Measurements from ENCODE around the gene SFMBT1.
A peak's percentile ranks its signal among the peaks of the same experiment; 100 is the strongest.
"Not testable (repeated sequence)": the region's sequence is repeated elsewhere in the genome, so short reads cannot be mapped to it uniquely, and the experiment has no call there.

The SFMBT1 gene

DNA sequence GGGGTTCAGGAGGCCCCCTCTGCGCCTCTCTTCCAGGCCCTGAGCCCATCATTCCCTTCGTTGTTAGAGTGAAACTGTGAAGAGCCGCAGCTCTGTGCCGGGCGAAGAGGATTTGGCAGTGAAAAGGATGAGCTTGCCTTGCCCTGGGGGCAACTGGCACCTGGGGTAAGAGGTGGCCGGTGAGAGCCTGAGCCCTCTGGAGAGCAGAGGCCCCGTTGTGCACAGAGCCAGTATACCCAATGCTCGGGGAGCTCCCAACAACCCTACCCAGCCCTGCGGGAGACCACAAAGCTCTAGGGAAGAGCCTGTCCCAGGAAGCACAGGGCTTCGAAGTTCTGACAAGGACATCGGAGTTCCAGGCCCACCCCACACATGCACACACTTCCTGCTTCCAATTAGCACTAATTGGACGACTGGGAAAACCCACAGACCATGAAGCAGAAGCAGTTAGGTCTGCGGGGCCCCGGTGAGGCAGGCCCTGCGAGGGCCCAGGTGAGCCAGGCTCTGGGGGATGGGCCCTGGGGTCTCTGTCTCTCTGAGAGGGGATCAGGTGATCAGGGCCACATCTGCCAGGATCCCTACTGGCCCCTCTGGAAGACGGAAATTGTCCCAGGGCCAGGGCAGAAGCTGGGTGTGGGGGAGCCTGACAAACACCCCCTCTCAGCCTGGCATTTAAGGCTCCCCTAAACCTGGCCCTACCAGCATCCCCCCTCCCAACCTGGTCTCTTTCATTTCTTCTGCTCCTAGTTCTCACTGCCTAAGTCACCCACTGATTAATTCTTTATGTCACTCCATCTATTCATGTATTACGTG lies 27.9 kb upstream of the SFMBT1 start:
- DNase-seq (ENCODE audit: low spot score) = no peak
- no peak for FAIRE-seq

DNA sequence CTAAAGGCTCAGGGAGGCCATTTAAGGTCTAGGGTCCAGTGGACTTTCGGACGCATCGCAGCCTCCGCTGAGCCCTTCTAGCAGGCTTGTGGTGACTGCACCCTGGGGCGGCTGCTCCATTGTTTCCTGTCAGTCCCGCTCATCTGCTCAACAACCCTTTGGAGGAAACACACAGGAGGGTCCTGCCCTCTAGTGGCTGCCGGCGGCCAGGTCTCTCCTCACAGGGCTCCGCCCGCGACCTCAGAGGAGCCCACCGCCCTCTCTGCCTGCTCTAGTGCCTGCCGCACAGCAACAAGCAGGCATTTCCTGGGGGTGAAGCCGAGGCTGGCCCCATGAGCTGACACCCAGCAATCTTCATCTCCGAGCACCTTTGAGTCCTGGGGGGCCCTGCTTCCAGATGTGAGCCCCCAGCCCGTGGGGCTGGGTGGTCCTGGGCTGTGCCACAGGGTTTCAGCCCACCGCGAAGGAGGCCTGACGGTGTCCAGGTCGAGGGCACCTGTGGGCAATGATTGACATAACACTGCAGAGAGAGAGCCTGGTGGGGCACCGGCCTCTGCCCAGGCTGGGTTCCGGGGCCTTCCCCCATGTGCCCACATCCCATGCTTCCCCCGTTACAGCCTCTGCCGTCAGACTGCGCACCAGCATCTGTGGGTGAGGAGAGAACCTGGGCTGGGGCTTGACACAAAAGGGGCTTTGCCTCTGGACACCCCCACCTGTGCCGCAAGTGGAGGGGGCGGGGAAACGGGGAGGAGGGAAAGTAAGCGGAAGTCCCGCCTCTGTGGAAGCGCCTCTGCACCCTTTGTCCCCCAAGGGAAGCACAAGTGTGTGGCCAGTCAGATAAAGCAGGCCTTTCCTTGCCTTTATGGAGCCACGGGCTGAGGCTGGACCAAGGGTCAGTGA lies 27.0 kb upstream of the SFMBT1 start:
- DNase-seq (ENCODE audit: low spot score) (peak; percentile 87), FAIRE-seq (peak; percentile 82)

DNA sequence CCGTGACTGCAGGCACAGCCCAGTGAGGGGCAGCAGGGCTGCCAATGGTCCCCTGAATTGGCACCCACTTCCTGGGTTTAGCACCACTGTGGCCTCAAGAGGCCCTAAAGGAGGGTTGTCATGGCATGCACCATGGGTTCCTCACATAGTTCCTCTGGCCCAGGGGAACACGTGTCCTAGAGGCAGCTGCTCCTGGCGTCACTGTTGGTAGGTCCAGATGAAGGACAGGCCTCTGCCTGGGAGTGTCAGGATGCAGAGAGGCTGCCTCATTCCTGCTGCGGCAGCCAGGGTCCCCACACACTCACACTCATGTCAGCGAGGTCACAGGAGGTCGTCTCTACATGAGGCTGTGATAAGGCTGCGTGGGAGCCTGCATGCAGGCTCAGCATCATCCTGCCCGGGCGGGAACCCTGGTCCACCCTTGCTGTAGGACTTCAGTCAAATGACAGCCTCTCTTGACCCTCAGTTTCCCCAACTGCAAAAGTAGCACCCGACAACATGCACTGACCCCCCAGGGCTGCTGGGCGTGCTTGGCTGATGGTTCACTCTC lies 26.1 kb upstream of the SFMBT1 start:
- FAIRE-seq (no peak), DNase-seq (ENCODE audit: low spot score) (no peak)

DNA sequence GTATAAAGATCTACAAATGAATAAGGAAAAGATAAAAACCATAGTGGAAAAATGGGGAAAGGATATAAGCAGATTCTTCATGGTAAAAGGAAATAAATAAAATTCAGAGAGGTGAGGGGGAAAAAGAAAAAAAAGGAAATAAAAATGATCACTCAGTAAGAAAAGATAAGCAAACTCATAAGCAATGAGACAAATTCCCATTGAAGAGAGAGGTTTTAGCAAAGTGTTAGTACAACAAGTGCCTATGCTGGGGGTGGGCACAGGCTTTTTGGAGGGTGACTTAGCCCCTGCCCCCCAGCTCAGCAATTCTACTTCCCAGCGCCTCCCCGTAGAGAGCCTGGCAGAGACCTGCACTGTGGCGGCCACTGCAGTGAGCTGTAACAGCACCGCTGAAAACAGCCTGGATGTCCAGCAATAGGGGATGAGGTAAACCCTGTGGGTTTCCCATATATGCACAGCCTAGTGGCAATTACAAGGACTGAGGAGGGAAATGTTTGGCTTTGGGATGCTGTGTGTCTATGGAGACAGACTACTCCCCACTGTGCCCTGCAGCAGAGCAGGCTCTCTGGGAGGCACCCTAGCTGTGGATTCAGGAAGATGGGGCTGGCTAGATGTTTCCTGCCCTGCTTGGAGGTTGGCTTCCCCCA lies 23.7 kb upstream of the SFMBT1 start:
- FAIRE-seq (no peak), DNase-seq (ENCODE audit: low spot score) (no peak)

DNA sequence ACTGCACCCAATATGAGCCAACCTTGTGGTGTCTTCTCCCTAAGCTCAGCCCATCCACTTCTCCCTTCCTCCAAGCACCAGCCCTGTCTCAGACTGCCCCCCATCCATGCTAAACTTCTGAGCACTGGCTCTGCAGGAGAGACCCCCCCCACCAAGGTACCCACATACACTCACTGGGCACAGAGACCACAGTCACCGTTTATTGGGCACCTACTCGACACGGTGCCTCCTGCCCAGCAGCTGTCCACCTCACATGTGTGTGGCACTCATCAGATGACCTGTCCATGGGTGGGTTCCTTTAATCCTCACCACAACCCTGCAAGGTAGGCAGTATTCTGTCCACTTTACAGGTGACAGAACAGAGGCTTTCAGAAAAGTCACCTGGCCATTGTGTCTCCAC lies 22.3 kb upstream of the SFMBT1 start:
- DNase-seq (ENCODE audit: low spot score) = no peak
- no peak for FAIRE-seq

DNA sequence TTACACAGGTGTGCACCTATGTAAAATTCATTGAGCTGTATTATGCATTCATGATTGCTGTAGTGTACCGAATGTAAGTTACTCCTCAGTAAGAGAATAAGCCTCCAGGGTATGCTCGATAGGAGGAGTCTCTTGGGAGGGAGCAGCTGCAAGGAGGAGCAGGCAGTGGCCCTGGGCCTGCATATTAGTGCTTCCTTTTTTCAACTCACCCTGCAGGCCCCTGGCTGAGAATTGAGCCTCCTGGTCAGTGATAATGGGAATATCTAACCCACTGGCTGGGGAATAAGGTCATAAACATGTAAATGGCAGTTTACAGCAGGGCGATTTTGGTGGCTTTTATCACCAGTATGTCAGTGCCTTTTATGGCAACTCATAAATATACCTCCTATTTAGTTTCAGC lies 21.7 kb upstream of the SFMBT1 start:
- FAIRE-seq = no peak
- DNase-seq (ENCODE audit: low spot score) = no peak

DNA sequence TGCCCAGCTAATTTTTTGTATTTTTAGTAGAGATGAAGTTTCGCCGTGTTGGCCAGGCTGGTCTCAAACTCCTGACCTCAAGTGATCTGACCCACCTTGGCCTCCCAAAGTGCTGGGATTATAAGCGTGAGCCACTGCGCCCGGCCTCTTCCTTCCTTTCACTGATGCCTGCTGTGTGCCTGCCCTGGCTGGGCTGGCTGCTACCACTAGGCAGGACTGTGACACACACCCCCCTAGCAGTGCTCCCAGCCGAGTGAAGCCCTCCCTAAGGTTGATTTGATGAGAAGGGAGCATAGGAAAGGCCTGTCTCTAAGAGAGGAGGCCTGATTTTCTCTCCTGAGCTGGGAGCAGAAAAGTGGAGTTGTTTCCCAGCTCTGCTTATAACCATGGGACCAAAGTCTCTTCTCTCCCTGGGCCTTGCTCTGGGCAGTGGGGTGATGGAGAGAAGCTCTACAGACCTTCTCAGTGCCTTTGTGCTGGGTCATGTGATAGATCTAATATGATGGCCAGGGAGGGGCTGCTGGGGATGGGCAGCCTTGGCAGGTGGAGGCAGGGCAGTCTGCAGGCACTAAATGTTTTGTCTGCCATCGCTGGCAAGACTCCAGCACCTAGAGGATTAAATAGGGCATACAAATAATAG lies 20.1 kb upstream of the SFMBT1 start:
- no peak for FAIRE-seq
- no peak for DNase-seq (ENCODE audit: low spot score)

DNA sequence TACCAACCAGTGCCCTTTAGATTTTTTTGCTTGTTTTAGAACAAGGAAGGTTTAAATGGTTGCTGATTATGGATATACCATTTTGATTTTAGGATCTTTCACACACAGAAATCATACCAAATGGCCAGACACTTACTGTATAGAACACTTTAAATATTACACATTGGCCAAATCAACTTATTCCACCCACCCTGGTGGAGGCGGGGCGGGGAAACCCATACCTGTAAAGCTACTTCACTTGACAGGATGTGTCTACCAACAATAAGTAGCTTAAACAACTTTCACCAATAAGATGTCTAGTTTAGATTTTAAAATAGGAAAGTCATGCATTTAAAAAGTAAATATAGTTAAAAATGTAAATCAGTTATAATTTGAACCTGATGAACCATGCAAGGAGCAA lies 17.0 kb upstream of the SFMBT1 start:
- FAIRE-seq = no peak
- DNase-seq (ENCODE audit: low spot score) = no peak

DNA sequence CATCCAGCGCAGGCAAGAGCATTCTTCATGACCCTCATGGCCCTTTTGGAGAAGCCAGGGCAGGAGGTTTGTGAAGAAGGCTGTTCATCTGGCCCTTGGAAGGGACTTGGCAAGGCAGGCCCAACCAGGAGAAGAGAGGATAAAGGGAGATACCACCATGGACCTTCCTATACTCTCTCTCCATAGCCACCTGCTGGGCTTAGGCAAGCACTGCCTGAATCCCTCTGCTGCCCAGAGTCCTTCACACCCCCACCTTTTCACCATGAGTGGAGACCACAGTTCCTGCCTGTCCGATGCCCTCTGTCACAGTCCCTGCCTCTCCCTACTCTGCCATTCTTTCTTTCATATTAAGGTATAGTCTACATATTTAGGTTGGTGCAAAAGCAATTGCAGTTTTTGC lies 10.6 kb upstream of the SFMBT1 start:
- FAIRE-seq (no peak), DNase-seq (ENCODE audit: low spot score) (peak; percentile 46)

DNA sequence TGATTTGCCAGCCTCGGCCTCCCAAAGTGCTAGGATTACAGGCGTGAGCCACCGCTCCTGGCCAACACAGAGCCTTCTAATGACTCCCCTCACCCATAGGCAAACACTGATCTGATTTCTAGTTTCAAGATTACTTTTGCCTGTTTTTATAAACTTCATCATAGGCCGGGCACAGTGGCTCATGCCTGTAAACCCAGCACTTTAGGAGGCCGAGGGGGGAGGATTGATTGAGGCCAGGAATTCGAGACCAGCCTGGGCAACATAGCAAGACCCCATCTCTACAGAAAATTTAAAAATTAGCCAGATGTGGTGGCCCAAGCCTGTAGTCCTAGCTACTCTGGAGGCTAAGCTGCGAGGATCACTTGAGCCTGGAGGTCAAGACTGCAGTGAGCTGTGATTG lies 8.4 kb upstream of the SFMBT1 start:
- not testable (repeated sequence) for DNase-seq (ENCODE audit: low spot score); FAIRE-seq

DNA sequence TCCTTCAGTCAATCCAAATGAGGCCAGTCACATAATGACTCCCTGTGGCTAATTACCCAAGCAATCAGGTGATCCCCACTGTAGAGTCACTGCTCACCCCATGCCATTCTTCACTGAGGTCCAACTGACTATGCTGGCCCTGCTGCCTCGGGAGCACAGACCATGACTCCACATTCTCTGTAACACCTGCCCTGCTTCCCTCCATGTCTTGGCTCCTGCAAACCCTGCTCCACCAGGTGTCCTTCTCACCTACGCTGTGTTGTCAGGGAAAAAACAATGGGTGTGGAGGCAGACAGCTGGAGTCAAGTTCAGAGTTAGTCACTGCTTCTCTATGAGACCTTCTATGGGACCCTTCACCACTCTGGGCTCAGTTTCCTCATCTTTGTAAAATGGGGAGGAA lies 6.1 kb upstream of the SFMBT1 start:
- no peak for FAIRE-seq
- DNase-seq (ENCODE audit: low spot score) = no peak

DNA sequence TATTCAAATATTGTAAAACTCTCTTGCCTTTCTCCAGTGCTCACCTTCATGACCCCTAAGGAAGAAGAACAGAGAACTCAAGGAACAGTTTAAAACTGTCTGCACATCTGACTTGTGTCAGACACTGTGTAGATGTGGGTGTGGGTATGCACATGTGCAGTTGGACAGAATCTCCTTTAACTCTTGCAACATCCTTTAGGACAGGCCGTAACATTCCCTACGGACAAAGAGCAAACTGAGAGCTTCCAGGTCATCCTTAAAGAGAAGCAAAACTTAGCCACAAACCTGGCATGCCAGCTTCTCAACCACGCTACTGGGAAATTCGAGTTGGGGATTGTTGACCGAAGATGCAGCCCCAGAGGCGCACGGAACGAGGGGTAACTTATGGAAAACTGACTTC lies 4.1 kb upstream of the SFMBT1 start:
- FAIRE-seq (no peak), DNase-seq (ENCODE audit: low spot score) (no peak)

DNA sequence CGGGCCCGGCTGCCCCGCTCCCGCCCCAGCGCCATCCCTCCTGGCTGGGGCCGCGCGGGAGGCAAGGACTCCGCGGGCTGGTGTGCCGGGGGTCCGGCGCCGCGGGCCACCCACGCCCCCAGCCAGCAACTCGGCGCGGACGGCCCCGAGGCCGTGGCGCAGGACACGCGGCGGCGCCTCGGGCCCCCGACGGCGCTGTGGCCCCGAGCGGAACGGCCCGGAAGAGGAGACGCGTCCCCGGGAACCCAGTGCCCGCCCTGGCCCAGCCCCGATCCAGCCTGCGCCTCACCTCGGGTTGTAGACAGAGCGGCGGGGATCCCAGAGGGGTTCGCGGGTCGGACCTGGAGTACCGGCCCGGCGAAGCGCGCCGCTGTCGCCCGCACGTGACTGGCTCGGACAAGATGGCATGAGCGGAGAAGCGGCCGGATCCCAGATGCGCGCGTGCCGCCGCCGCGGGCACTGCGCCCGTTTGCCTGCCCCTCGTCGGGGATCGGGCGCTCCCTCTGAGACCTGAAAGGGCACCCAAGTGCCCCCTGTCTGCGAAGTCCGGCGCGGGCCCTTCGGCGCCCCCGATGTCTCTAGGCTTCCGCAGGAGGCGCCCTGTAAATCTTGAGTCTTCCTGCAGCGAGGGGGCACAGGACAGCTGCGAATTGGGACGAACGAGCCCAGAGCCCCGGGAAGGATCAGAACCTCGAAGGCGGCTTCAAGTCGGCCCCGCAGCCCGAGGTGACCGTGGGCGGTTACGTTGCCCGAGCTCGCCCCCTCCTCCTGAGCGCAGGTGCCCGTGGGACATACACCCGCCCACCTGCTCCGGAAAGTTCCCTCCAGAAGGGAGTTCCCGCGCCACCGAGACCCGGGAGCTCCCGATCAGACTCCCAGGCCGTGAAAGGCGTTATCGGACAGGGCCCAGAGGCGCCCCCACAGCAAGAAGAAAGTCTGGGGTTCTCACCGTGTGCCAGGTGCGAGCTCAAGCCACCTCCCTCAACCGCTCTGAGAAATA lies 598 bp upstream of the SFMBT1 start:
- DNase-seq (ENCODE audit: low spot score) = peak; percentile 71
- FAIRE-seq = no peak

DNA sequence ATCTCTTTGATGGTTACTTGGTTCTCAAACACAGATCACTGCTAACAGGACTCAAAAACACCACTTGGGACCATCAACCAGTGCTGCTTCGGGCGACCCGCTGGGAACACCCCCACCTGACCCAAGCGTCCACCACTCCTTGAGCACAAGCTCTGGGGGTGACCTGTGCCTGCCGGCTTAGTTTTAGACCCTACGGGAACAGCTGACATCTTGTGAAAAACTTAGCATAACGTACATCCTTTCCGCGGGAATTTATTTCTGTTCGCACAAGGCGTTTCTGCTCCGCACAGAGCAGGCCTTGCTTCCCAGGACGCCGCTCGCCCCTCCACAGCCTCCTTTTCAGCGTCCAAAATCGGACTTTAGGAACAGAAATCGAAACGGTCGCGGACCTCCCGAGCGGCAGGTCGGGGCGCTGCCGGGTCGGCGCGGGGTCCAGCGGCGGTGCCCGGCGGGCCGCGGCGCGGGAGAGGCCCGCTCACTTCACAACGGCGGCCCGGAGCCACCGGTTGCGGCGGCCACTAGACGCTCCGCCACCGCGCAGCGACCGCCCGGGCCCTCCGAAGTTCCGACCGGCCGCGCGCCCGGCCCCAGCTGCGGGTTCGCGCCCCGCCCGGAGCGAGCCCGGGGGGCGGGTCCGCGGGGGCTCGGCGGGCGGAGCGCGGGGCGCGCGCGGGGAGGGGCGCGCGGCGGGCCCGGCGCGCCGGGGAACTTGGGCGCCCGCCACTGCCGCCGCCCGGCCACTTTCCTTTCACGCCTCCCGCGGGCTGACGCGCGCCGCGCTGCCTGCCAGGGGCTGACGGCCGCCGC lies 959 bp downstream of the SFMBT1 start:
- no peak for FAIRE-seq
- DNase-seq (ENCODE audit: low spot score) = peak; percentile 87

DNA sequence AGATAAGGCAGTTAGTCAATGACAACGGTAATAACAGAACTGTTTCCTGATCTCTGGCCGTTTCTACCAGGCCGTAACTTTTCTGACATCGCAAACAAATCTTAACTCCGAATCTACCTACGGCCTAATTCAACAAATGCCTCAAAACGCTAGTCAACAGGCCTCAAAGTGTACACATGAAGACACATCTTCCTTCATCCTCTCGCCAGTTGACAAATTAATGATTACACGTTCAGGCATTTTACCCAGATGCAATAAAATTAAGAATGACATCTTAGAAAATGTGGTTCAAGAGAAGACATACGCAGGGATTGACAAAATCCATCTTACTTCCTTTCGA lies 1.5 kb downstream of the SFMBT1 start:
- DNase-seq (ENCODE audit: low spot score) (no peak), FAIRE-seq (no peak)

DNA sequence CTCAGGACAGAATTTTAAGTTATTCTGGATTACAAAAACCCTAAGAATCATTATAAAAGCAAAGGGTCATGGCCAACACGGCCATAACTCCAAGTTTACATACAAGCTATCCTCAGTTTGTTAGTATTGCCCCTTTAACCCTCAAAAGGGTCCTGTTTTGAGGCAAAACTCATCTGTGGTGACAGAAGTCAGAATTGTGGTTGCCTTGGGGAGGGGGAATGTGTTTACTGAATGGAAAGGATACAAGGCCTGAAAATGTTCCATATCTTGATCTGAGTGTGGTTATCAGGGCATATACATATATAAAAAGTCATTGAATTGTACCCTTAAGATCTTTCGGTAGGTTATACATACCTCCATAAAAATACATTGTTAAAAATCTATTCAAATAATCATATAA lies 2.1 kb downstream of the SFMBT1 start:
- DNase-seq (ENCODE audit: low spot score) (no peak), FAIRE-seq (no peak)

DNA sequence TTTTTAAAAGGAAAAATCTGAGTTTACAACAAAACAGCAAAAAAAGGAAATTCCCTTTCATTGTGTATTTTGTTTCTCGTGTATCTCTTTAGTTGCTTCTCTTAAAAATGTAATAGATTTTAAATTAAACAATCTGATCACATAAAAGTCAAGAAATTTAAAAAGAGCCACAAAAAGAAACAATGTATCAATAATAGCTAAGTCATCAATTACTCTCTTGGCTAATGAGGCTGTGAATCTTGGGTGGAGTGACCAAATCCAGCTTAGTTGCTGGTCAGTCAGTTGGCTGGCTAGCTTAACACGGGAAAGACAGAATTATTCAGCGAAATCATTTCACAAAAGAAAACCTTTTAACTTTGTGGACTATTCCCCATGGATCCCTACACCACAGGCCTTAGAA lies 3.2 kb downstream of the SFMBT1 start:
- DNase-seq (ENCODE audit: low spot score) = no peak
- FAIRE-seq = no peak

DNA sequence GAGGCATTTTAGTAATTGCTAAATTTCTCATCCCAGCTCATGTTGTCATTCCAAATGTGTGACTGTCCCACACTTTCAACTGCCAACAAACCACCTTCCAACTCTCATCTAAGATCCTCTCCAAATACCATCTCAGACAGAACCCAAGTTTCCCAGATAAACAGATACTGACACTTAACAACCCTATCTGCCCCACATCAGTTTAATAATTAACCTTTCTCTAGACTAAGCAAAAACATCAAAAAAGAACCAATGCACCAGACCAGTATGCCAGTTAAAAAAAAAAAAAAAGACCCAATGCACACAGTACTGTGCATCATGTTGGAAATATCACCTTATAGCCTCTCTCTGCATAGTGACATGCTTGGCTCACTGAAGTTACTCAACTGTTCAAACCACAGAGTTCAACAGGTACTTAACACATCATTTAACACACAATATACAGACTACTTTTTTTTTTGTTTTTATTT lies 5.5 kb downstream of the SFMBT1 start:
- DNase-seq (ENCODE audit: low spot score) (no peak), FAIRE-seq (no peak)

DNA sequence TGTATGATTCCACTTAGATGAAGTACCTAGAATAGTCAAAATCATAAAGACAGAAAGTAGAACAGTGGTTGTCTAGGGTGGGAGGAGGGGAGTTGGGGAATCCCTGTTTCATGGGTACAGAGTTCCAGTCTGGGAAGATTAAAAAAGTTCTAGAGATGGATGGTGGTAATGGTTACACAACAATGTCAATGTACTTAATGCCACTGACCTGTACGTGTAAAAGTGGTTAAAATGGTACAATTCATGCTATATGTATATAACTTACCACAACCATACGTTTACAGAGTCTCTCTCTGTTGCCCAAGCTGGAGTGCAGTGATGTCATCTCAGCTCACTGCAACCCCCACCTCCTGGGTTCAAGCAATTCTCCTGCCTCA lies 6.5 kb downstream of the SFMBT1 start:
- DNase-seq (ENCODE audit: low spot score) = no peak
- no peak for FAIRE-seq

Measured in urothelium cell line (cell line).